T-helper 22 cell (primary cell): ENCODE measurements around the gene HOXD4.

ENCODE experiments used
- DNase-seq: peaks from one replicate; pipeline ENCODE4 v3.0.0-alpha.2; 2020; ENCODE audit warnings: low read depth

Gene HOXD4

GRCh38 chr2:176156807-176157498, 5.6 kb downstream of the HOXD4 start, which contains the start of gene HOXD3:
TSS of gene HOXD3 (plus strand) at chr2:176157307. CDS start at chr2:176169115, 11,808 bp downstream.
- DNase-seq, result no peak

DNA sequence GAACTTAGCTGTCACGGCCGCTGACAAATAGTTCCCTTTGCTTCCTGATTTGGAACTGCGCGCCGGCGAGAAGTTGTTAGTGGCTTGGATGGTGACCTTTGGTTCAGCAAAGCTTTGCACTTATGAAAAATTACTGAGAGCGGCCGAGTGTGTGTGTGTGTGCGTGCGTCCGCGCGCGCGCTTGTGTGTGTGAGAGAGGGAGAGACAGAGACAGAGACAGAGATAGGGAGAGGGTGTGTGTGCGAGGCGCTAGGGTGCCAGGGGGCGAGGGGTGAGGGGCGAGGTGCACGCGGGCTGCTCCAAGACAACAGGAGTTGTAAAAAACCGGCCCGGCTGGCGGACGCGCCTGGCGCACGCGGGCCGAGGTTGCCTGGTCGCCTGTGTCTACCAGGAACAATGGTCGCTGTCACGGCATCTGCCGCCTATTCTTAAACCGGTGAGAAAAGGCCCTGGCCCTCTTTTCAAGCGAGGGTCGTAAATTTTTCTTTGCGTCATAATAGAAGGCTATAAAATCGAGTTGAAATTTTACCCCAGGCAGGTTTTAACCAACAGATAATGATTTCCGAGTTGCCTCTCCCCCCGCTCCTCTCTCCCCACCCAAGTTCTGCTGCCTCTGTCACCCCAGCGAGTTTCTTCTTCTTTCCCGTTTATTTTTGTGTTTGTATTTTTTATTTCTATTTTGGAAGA, 6.3 kb downstream of the HOXD4 start:
- DNase-seq, result no peak

GRCh38 chr2:176158186-176158591, 6.8 kb downstream of the HOXD4 start:
- no peak for DNase-seq

DNA sequence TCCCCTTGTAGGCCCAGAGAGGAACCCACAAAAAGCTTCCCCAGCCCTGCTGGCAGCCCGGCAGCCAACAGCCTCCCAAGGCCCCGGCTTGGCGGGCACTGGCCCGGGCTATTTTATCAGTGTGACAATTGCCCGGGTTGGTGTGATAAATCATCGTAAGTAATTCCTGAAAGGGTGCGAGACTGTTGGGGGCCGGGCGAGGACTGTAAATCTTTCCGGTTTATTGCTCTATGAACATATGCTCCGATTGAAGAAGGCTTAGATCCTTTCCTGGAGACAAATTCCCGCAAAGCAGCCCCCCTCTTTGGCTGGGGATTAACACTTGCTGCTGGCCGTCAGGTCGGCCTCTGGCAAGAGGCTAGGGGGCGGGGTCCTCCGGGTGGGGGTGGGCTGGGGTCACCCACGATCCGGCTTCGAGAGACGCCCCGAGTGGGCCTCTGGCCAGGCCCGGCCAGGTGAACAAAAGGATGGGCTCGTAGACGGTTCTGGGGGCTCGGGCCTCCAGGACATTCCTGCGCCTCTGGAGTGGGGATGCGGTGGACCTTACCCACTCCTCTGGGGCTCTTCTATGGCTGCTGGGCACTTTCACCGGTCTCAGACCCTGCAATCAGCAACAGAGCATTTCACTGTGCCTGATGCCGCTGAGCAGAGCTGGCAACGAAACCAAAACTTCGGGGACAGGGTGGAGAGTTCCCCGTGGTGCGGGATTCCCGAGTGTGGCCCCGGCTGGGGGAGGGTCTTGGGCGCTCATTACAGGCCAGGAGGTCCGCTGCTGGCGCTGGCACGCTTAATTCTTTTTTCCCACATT, 7.7 kb downstream of the HOXD4 start:
- DNase-seq, result no peak

DNA sequence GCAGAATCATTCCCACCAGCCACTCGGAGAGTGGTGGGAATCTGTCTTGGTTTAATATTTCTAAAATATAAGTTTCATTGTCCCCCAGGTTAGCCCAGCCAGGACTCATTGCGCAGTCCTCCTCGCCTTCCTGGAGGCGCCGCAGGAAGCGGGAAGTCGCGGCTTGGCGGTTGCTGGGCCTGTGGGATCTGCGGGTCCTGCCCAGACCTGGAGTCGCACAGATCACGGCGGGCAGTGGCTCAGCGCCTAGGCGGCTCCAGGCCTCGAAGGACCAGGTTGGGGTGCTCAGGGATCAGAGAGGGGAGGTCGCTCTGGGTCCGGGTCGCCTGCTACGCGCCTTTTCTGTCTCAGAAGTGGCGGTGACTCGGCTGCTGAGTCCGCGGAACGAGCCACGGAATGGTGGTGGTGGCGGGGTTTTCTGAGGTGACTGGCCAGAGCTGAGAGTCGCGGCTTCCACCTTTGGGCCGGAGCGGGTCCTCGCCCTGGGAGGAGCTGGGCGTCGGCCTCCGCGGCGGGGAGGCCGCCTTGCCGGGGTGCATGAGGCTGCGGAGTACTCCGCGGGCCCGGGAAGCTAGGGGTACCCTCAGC, 8.4 kb downstream of the HOXD4 start:
- DNase-seq, result no peak

GRCh38 chr2:176160251-176160985, 9.1 kb downstream of the HOXD4 start:
- DNase-seq, result no peak

DNA sequence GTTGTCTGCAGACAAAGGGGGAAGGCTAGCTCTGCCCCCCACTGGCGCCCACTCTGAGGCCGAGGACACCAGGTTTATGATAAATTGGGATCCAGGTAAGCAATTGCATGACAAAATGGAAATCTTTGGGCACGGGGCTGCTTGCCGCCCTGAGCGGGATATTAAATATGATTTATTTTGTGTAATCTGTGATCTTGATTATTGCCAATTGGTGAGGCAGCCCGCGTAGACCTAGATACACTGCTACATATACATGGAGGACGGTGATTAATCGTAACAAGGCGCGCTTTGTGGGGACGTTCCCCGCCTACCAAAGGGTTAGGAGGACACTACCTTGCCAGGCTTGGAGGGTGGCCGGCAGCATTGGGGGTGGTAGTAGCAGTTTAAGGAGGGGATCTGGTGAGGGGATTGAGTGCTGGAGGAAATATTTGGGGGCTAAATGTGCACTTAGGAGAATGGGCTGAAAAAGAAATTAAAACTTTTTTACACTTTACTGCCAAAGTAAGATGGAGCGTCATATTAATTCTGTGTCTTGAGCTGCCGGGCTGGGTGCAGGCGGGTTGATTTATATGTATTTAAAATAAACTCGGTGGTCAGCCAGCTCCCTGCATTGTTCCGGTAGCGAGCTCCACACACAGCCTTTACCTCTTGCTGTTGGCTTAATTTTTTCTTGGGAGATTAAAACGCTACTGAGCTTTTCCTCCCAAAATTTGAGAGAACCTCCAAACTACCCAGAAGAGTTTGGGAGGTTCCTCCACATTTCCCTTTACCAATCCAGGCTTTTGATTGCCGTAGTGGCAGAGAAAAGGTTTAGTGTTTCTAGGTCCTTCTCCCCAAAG, 9.9 kb downstream of the HOXD4 start:
- no peak for DNase-seq

GRCh38 chr2:176161825-176162626, 10.7 kb downstream of the HOXD4 start:
- no peak for DNase-seq

DNA sequence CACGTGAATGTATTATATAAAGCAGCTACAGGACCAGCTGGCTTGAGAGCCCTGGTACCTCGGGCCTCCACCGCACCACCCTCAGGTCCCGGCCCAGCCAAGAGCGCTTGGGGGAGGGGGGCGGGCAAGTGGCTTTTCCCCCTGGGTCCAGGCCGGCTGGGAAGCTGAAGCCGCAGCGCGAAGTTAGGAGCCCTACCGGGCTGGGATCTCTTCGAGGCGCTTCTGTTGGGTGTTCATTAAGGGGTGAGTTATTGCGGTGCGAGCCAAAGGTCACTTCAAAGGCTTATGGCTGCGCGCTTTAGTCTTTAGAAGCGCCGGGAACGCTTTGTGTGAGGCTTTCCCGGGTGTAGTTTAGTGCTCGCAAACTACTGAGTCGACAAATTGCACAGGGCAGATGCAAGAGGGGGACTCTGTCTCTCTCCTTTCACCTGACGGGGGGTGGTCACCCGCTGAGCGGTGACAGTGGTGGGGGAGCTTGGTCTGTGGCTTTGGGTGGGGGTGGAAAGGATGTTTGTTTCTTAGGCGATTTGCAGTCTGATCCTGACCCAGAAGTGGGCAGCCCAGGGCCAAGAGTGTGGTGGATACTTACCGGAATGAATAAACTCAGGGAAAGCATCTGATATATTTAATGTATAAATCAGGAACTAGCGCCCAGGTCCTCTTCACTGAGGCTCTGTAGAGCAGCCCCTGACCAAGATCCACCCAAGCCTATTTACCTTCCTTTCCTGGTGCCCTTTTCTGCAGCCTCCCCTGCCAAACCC, 11.7 kb downstream of the HOXD4 start:
- DNase-seq, result no peak

DNA sequence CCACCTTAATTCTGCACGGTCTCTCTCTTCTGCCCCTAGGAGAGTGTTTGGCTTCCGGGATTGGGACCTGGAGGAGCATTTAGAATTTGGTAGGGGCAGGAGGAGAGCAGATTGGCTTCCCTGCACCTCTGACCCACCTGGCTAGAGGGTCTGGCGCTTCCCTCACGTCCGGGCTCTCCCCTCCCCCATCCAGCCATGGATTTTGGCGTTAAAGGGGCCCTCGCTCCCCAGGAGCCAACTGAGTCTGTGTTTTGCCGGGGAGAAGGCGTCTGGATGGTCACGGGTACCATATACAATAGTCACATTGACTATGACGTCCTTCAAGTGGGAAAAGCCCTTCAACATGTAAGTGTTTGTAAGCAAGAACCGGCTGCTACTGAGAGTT, 12.3 kb downstream of the HOXD4 start:
- no peak for DNase-seq

- no peak for DNase-seq
Observed at GRCh38 chr2:176164201-176164600, 12.9 kb downstream of the HOXD4 start.

DNA sequence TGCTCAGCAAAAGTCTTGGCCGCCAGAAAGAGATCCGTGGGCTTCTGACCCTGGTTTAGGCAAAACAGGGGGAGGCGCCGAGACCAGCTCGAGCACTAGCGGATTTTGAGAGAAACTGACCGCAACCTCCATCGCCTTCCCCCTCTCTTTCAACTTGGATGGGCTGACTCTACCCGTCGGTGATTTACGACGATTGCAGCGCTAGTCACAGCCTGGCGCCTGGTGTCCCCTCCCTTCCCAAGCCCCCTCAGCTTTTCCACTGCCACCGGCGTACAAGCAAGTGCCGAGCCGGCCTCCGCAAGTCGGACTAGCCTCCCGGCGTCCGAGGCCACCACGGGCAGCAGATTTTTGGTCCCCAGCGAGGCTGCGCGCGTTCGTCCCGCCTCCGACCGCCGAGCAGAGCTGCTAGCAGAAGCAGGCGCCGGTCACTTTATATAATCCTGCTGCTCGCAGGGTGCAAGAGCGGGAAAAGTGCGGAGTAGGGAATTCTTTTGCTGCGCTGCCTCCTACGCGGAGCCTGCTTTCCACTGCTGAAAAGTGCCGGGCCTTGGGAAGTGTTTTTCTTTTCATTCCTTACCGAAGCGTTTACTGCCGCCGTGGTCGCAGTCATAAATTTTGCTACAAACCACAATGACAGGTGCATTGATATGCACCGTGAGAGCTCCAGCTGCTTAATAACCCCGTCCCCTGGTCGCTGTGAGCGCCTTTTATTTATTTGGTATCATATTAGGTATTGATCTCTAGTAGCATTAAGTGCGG, 13.4 kb downstream of the HOXD4 start:
- no peak for DNase-seq

- no peak for DNase-seq
Observed at GRCh38 chr2:176165370-176166050, 14.2 kb downstream of the HOXD4 start.

GRCh38 chr2:176166272-176166671, 14.9 kb downstream of the HOXD4 start:
- no peak for DNase-seq

- DNase-seq, result no peak
Observed at GRCh38 chr2:176167398-176167797, 16.0 kb downstream of the HOXD4 start.

DNA sequence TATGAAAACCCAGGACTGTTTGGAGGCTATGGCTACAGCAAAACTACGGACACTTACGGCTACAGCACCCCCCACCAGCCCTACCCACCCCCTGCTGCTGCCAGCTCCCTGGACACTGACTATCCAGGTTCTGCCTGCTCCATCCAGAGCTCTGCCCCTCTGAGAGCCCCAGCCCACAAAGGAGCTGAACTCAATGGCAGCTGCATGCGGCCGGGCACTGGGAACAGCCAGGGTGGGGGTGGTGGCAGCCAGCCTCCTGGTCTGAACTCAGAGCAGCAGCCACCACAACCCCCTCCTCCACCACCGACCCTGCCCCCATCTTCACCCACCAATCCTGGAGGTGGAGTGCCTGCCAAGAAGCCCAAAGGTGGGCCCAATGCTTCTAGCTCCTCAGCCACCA, 17.8 kb downstream of the HOXD4 start:
- no peak for DNase-seq

GRCh38 chr2:176169711-176170110, 18.4 kb downstream of the HOXD4 start:
- no peak for DNase-seq
